ENCODE data around the gene CROCC2. TPM values are rescaled to one million over a fixed set of nuclear protein-coding genes. Genes with fewer than 3 reads are reported as not detected.

Gene CROCC2
- total RNA-seq, 4 donors from 2014 or later = not detected

- Histone ChIP-seq H3K36me3 (no peaks in the 10 kb centered on the region), H3K4me3 (no peak overlapping the region), H3K27me3 (no peaks in the 10 kb centered on the region), H3K9me3 (no peaks in the 10 kb centered on the region), H3K4me1 (peaks cover 0 to 4% (median 0%) of the 10 kb centered on the region in 4 donors), H3K27ac (no peak overlapping the region)
- peak; percentile 2 for DNase-seq
- in situ Hi-C loops (cut with MboI; ENCODE audit: low pct_ligation_motif_present in 1 of 4, low pct_unique_long_range_greater_than_20kb in 1 of 4, low sequenced_read_pairs in 3 of 4) (no loop called here), intact Hi-C loops (cut with DNase I; ENCODE audit: low total_unique reads) (no loop called here)
- TF ChIP-seq EP300 (IDR thresholded peaks at IDR 0.05; ENCODE audit: low read depth) (no peak), POLR2AphosphoS5 (IDR thresholded peaks at IDR 0.05) (no peak), CTCF (IDR thresholded peaks at IDR 0.05) (no peak), POLR2A (IDR thresholded peaks at IDR 0.05) (no peak)
- 76% methylated on average over 14 of the region's 14 CpGs; no CpG with 5 or more reads in 1 of the 2 donors for WGBS, 2 donors (ENCODE audit: low coverage in 1 of 2)
Observed at GRCh38 chr2:240925191-240925567, 19.0 kb downstream of the CROCC2 start.

GRCh38 chr2:240925568-240926515 is 19.7 kb downstream of the CROCC2 start:
- WGBS, 2 donors (ENCODE audit: low coverage in 1 of 2) = 89% methylated on average over 20 of the region's 29 CpGs; no CpG with 5 or more reads in 1 of the 2 donors
- peaks cover 0 to 4% (median 0%) of the 10 kb centered on the region in 4 donors for H3K4me1 ChIP-seq
- H3K27ac ChIP-seq = no peak overlapping the region
- peak; percentile 7 for DNase-seq
- no peaks in the 10 kb centered on the region for H3K27me3 ChIP-seq
- intact Hi-C loops (cut with DNase I; ENCODE audit: low total_unique reads) = no loop called here
- H3K4me3 ChIP-seq = no peak overlapping the region
- no peaks in the 10 kb centered on the region for H3K36me3 ChIP-seq
- in situ Hi-C loops (cut with MboI; ENCODE audit: low pct_ligation_motif_present in 1 of 4, low pct_unique_long_range_greater_than_20kb in 1 of 4, low sequenced_read_pairs in 3 of 4) = no loop called here
- no peaks in the 10 kb centered on the region for H3K9me3 ChIP-seq
- TF ChIP-seq CTCF (IDR thresholded peaks at IDR 0.05) (no peak), POLR2AphosphoS5 (IDR thresholded peaks at IDR 0.05) (no peak), POLR2A (IDR thresholded peaks at IDR 0.05) (no peak), EP300 (IDR thresholded peaks at IDR 0.05; ENCODE audit: low read depth) (no peak)

GRCh38 chr2:240926516-240927389 is 20.6 kb downstream of the CROCC2 start:
- Histone ChIP-seq H3K27me3 (no peaks in the 10 kb centered on the region), H3K4me1 (peaks cover 0 to 4% (median 0%) of the 10 kb centered on the region in 4 donors), H3K27ac (peak overlapping the region in 1 of 4 donors; percentile 21), H3K9me3 (no peaks in the 10 kb centered on the region), H3K4me3 (no peak overlapping the region), H3K36me3 (no peaks in the 10 kb centered on the region)
- DNase-seq = peak; percentile 8
- TF ChIP-seq POLR2AphosphoS5 (IDR thresholded peaks at IDR 0.05) (no peak), POLR2A (IDR thresholded peaks at IDR 0.05) (no peak), EP300 (IDR thresholded peaks at IDR 0.05; ENCODE audit: low read depth) (no peak), CTCF (IDR thresholded peaks at IDR 0.05) (no peak)
- in situ Hi-C loops (cut with MboI; ENCODE audit: low pct_ligation_motif_present in 1 of 4, low pct_unique_long_range_greater_than_20kb in 1 of 4, low sequenced_read_pairs in 3 of 4) = no loop called here
- 20 to 60% methylated on average over 1 to 37 of the region's 38 CpGs for WGBS, 2 donors (ENCODE audit: low coverage in 1 of 2)
- intact Hi-C loops (cut with DNase I; ENCODE audit: low total_unique reads) = no loop called here

GRCh38 chr2:240927390-240927781 is 21.2 kb downstream of the CROCC2 start:
- intact Hi-C loops (cut with DNase I; ENCODE audit: low total_unique reads) = no loop called here
- TF ChIP-seq POLR2AphosphoS5 (IDR thresholded peaks at IDR 0.05) = no peak
- no peak for TF ChIP-seq POLR2A (IDR thresholded peaks at IDR 0.05)
- no peak for TF ChIP-seq EP300 (IDR thresholded peaks at IDR 0.05; ENCODE audit: low read depth)
- no peak for TF ChIP-seq CTCF (IDR thresholded peaks at IDR 0.05)
- DNase-seq = no peak
- Histone ChIP-seq H3K36me3 (no peaks in the 10 kb centered on the region), H3K4me1 (peaks cover 0 to 4% (median 0%) of the 10 kb centered on the region in 4 donors), H3K4me3 (no peak overlapping the region), H3K27me3 (no peaks in the 10 kb centered on the region), H3K27ac (peak overlapping the region in 1 of 4 donors; percentile 21), H3K9me3 (no peaks in the 10 kb centered on the region)
- in situ Hi-C loops (cut with MboI; ENCODE audit: low pct_ligation_motif_present in 1 of 4, low pct_unique_long_range_greater_than_20kb in 1 of 4, low sequenced_read_pairs in 3 of 4) = no loop called here
- WGBS, 2 donors (ENCODE audit: low coverage in 1 of 2) = 86 to 87% methylated on average over 3 to 7 of the region's 7 CpGs
